Uterus (tissue), 2 donors: ENCODE measurements around the gene TIMM13.

ENCODE experiments used
- POLR2A ChIP-seq, 2 donors: fragments of 450-650 bp; IDR thresholded peaks; one replicate each; pipeline ENCODE4 v1.6.1; 2016; ENCODE audit warnings: antibody characterized with exemption in 2 of 2, mild to moderate bottlenecking in 1 of 2, moderate library complexity in 1 of 2
- TF ChIP-seq, protein P1 (sequence below), 4 experiments: fragments of 200-600 bp in 2 of 4; fragments of 450-650 bp in 2 of 4; sonication (generic) in 2 of 4; IDR thresholded peaks; one replicate each; pipeline ENCODE4 v1.5.1; 2016 to 2019; ENCODE audit warnings: antibody characterized with exemption in 4 of 4, mild to moderate bottlenecking in 2 of 4, moderate library complexity in 1 of 4

DNA sequence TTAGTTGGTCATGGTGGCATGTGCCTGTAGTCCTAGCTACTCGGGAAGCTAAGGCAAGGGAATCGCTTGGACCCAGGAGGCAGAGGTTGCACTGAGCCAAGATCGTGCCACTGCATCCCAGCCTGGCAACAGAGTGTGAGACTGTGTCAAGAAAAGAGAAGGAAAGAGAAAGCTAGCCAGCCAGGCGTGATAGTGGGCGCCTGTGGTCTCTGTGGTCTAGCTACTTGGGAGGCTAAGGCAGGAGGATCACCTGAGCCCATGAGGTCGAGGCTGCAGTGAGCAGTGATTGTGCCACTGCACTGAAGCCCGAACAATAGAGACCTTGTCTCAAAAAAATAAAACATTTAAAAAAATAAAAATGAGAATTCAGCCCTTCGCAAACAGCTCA is 33.3 kb downstream of the TIMM13 start:
- TF ChIP-seq, protein P1, sequence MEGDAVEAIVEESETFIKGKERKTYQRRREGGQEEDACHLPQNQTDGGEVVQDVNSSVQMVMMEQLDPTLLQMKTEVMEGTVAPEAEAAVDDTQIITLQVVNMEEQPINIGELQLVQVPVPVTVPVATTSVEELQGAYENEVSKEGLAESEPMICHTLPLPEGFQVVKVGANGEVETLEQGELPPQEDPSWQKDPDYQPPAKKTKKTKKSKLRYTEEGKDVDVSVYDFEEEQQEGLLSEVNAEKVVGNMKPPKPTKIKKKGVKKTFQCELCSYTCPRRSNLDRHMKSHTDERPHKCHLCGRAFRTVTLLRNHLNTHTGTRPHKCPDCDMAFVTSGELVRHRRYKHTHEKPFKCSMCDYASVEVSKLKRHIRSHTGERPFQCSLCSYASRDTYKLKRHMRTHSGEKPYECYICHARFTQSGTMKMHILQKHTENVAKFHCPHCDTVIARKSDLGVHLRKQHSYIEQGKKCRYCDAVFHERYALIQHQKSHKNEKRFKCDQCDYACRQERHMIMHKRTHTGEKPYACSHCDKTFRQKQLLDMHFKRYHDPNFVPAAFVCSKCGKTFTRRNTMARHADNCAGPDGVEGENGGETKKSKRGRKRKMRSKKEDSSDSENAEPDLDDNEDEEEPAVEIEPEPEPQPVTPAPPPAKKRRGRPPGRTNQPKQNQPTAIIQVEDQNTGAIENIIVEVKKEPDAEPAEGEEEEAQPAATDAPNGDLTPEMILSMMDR (IDR thresholded peaks at IDR 0.05), result no peak
- TF ChIP-seq POLR2A (IDR thresholded peaks at IDR 0.05), result no peak
